CD4-positive, alpha-beta T cell treated with Interleukin-15 for 1 hour (primary cell): Measurements from ENCODE around the gene RASA4B.
"Not testable (repeated sequence)": the region's sequence is repeated elsewhere in the genome, so short reads cannot be mapped to it uniquely, and the experiment has no call there.

Experiments
- DNase-seq: peaks from one replicate; pipeline ENCODE4 v3.0.0-alpha.2; 2020

The RASA4B gene

GRCh38 chr7:102472126-102473041 lies 45.2 kb downstream of the RASA4B start:
- no peak for DNase-seq

DNA sequence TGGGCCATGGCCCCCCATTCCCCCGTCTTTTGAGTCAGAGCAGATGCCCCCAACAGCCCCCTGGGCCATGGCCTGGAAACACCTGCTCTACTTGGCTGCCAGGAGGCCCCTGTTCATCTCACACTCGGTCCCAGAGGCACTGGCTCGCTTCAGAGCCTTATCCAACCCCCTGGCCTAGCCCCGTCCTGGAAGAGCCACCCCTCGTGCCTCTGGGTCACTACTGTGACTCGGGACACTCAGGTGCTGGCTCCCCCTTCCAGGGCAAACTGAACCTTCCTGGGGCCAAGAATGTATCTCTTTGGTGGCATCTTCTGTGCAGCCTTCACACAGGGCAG lies 45.8 kb downstream of the RASA4B start:
- no peak for DNase-seq

DNA sequence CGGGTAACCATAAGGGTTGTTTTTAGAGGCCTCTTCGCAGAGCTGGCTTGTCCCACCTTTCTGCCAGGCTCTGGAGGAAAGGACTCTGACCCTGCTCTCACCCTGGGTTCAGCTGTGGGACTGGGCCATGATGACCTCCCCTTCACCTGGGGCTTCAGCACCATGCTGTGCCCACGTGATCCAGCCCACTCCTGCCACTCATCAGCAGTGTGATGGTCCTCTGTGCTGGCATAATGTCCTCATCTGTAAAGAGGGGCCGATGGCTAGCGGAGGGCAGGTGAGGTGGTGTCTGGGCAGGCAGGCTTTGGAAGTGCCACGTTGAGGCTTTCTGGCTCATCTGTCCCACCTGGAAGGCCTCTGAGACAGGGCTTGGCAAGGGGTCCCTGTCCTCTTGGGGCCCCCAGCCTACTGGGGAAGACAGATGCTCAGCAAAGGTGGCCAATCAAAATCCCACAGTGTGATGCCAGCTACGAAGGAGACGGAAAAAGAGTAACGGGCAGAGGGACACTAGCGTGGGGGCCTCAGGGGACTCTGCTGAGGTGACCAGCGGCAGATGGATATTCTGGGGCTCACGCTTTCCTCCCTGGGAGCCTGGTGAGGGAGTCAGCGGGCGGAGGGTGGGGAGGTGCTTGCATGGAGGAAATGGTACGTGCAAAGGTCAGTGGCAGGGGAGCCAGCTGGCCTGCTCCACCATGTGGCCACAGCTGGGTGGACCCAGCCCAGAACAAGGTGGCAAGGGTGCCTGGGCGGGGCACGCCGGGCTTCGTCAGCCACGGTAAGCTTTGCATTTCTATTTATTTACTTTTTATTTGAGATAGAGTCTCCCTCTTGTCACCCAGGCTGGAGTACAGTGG lies 47.4 kb downstream of the RASA4B start:
- no peak for DNase-seq

DNA sequence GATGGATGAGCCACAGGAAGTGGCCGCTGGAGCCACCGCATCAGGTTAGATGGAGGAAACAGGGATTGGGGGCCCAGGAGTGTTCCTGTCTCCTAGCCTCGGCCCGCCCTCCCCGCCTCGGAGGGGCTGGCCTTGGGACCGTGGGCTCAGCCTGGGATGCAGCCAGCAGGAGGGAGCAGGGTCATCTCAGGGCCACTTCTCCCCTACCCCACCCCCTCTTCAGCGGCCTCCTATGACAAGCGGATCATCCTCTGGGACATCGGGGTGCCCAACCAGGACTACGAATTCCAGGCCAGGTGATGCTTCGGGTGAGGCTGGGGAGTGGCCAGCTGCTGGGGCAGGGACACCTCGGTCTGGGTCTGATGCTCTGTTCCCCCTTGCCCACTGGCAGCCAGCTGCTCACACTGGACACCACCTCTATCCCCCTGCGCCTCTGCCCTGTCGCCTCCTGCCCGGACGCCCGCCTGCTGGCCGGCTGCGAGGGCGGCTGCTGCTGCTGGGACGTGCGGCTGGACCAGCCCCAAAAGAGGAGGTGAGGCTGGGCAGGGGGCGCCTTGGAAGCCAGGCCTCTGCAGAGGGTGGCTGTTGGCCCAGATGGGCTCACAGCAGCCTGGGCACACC lies 48.1 kb downstream of the RASA4B start:
- DNase-seq = no peak

DNA sequence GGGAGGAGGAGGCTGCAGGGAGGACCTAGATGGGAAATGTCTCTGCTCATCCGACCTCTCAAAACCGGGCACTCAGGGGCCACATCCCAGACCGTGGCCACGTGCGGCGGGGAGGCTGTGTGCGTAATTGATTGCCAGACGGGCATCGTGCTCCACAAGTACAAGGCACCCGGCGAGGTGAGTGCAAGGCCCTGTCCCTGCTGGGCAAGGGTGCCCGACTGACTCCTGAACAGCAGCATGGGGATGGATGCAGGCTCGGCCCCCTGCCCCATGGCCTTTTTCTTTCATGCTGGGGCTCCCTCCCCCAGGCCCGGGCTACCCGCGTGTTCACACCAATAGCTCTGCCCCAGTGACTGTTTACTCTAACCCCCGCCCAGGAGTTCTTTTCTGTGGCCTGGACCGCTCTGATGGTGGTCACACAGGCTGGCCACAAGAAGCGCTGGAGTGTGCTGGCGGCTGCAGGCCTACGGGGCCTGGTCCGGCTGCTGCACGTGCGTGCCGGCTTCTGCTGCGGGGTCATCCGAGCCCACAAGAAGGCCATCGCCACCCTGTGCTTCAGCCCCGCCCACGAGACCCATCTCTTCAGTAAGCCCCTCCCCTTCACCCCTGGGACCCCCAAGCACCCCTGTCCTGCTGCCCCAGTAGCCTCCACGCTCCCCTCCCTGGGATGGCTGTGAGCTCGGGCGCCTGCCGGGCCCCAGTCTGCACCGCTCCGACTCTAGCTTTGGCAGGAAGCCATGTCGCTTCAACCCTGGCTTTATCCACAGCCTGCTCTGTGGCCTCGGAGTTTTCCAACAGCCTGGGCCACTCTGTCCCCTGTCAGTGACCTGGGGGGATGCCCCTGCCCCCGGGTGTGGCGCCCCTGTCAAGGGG lies 48.9 kb downstream of the RASA4B start:
- DNase-seq = no peak

DNA sequence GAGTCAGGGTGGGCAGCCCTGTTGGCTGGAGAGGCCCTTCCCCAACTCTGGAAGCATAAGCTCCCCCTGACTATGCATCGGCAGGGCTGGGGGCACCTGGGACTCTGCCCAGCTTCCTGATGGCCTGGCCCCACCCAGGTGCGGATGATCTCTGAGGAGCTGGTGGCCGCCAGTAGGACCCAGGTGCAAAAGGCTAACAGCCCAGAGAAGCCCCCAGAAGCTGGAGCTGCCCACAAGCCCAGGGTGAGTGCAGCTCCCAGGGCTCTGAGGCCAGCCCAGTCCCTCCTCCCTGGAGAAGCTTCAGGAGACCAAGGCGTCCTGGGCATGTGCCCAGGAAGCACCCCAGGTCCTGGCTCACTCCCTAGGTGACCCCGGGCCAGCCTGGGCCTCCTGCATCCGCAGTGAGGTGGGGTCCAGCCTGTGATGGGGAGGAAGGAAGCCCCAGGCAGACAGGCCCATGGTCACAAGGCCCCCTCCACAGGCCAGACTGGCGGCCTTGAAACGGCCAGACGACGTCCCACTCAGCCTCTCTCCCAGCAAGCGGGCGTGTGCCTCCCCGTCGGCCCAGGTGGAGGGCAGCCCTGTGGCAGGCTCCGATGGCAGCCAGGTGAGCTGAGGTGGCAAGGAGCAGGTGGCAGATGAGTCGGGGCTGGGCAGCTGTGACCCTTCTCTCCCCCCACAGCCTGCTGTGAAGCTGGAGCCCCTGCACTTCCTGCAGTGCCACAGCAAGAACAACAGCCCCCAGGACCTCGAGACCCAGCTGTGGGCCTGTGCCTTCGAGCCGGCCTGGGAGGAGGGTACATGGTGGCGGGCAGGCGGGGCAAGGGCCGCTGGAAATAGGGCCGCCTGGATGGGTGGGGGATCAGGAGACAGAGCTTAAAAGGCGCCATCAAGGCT lies 49.7 kb downstream of the RASA4B start:
- DNase-seq = no peak

GRCh38 chr7:102466097-102466496 lies 51.5 kb downstream of the RASA4B start:
- no peak for DNase-seq

GRCh38 chr7:102464577-102465280 lies 52.8 kb downstream of the RASA4B start, which contains the start of the genes ALKBH4 and LRWD1:
Gene ALKBH4 (minus strand): TSS chr7:102464863. CDS start chr7:102464836, 27 bp downstream.
Gene LRWD1 (plus strand): TSS chr7:102464984. CDS start chr7:102465081, 97 bp downstream.
- peak; percentile 94 for DNase-seq

DNA sequence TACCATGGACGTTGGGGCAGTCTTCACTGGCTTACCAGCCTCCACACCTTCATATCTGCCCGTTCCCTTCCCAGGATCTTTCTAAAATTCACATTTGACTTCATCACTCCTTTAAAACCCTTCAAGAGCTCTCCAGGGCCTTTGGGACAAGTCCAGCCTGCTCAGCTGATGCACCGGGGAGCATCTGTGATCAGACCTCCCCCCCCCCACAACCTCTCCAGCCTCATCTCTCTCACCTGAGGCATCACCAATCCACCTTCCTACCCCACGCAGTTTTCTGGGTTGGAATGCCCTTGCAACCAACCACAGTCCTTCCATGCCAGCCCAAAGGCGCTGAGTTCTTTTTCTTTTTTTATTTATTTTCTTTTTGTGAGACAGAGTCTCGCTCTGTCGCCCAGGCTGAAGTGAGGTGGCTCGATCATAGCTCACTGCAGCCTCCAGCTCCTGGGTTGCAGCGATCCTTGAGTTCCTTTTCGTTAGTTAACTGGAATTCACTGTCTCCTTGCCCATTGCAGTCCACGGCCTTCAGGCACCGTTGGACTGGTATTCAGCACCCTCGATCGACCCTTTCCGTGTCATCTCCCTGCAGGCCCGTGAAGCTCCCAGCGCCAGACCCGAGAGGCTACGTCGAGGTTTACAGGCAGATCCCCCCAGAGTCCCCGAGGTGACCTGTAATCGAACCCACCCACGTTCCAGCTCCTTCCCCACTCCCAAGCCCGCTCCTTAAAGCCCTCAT lies 53.6 kb downstream of the RASA4B start:
- DNase-seq = no peak

DNA sequence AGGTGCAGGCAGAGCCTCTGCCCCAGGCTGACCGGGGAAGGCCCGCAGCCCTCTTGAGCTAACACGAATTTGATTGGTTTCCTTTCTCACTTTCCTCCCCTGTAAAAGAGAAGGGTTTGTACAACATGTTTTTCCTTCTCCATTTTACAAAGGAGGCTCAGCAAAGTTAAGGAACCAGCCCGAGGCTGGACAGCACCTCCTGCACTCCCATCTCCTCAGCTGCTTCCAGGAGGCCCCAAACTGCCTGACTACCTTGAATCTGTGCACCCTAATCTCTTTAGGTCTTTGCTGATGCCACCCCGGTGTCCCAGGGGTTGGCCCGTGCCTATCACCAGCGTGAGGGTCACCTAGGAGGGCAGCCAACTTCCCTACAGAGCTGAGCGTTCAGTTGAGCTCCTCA lies 57.1 kb downstream of the RASA4B start:
- no peak for DNase-seq

DNA sequence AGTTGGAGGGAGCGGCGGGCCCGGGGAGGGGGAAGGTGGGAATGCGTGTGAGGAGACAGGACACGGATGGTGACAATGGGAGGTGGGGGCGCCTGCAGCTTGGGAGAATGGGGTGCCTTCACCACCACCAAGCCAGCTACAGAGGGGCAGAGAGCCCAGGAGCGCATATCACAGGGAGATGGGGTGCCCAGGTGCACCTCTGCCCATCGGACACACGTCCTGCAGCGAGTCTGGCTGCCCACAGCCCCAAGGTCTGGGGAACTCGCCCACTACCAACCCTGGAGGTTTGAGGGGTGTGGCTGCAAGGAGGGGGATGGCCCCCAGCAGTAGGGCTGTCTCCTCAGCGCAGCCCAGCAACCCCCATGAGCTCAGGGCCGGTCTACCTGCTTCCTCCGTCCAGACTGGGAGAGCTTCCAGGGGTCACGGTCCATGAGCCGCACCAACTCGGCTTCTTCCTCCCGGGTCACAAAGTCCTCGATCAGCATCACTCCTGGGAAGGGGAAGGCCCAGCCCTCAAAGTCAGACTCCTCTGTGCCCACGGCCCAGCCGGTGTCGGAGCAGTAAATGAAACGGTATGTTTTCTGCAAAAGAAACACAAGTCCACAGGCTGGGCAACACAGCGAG lies 58.2 kb downstream of the RASA4B start:
- no peak for DNase-seq

- no peak for DNase-seq
Observed at GRCh38 chr7:102457352-102457924, 60.1 kb downstream of the RASA4B start.

- DNase-seq = no peak
Observed at GRCh38 chr7:102456327-102456726, 61.2 kb downstream of the RASA4B start.

- DNase-seq = no peak
Observed at GRCh38 chr7:102455596-102455995, 62.0 kb downstream of the RASA4B start.

GRCh38 chr7:102454932-102455331 lies 62.6 kb downstream of the RASA4B start:
- DNase-seq = not testable (repeated sequence)

GRCh38 chr7:102454468-102454867 lies 63.1 kb downstream of the RASA4B start:
- no peak for DNase-seq

GRCh38 chr7:102453319-102453718 lies 64.3 kb downstream of the RASA4B start:
- no peak for DNase-seq

DNA sequence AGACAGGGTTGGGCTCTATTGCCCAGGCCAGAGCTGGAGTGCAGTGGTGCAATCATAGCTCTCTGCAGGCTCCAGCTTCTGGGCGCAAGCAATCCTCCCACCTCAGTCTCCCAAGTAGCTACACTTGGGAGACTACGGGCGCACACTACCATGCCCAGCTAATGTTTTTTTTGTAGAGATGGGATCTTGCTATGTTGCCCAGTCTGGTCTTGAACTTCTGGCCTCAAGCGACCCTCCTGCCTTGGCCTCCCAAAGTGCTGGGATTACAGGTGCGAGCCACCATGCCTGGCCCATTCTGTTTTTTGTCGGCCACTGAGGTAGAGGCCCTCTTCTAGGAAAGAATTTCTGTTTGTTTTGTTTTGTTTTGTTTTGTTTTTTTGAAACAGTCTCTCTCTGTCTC lies 65.1 kb downstream of the RASA4B start:
- no peak for DNase-seq
